Stimulated activated effector memory CD8-positive, alpha-beta T cell treated with anti-CD3 and anti-CD28 coated beads, Interleukin-12 subunit alpha, Interleukin-12 subunit beta, amount 100 ng/mL, for 72 hours (primary cell): Measurements from ENCODE around the gene NXN.
"Not testable (repeated sequence)": the region's sequence is repeated elsewhere in the genome, so short reads cannot be mapped to it uniquely, and the experiment has no call there.

Experiments
- ATAC-seq: fragments of 150-1000 bp; cut with Tn5 transposase; 2 replicates; pipeline ENCODE4 v1.10.0; 2021
- DNase-seq, 2 donors: peaks; one replicate each; pipeline ENCODE4 v3.0.0; 2021 to 2022; ENCODE audit warnings: low spot score in 2 of 2
- H3K27ac Mint-ChIP-seq: one replicate; pipeline ENCODE4 v1.8.0; 2022; ENCODE audit warnings: mild to moderate bottlenecking, mixed read lengths
- H3K36me3 Mint-ChIP-seq: one replicate; pipeline ENCODE4 v1.8.0; 2022; ENCODE audit warnings: mild to moderate bottlenecking, mixed read lengths
- H3K4me1 Mint-ChIP-seq: one replicate; pipeline ENCODE4 v1.8.0; 2022; ENCODE audit warnings: mixed read lengths
- H3K4me3 Mint-ChIP-seq: one replicate; pipeline ENCODE4 v1.8.0; 2022; ENCODE audit warnings: mild to moderate bottlenecking, mixed read lengths
- H3K9me3 Mint-ChIP-seq: one replicate; pipeline ENCODE4 v1.8.0; 2022; ENCODE audit warnings: mixed read lengths

The NXN gene

GRCh38 chr17:784143-784542, 195.4 kb downstream of the NXN start:
- Mint-ChIP-seq H3K4me3 (peak overlapping the region; percentile 98), H3K9me3 (no peaks in the 10 kb centered on the region)

GRCh38 chr17:781805-782731, 197.5 kb downstream of the NXN start, which contains the start of the genes GLOD4 and MRM3:
TSS of gene GLOD4 (minus strand) at chr17:782280. CDS start at chr17:782255, 25 bp downstream.
TSS of gene MRM3 (plus strand) at chr17:782353. CDS start at chr17:782379, 26 bp downstream.
- Mint-ChIP-seq H3K36me3 (peaks cover 95% of the 10 kb centered on the region), H3K4me3 (peak within 1 kb of the TSS; percentile 98), H3K27ac (peak within 1 kb of the TSS; percentile 96), H3K9me3 (no peaks in the 10 kb centered on the region), H3K4me1 (peaks cover 32% of the 10 kb centered on the region)
- ATAC-seq: peak; percentile 98
- DNase-seq: peak; percentile 98 to 100

More at GRCh38 chr17:784143-784542, 195.4 kb downstream of the NXN start:
- ATAC-seq (peak; percentile 6), DNase-seq (no peak)
- H3K36me3 Mint-ChIP-seq: peaks cover 95% of the 10 kb centered on the region
- H3K4me1 Mint-ChIP-seq: peaks cover 32% of the 10 kb centered on the region
- peak overlapping the region; percentile 64 for H3K27ac Mint-ChIP-seq

DNA sequence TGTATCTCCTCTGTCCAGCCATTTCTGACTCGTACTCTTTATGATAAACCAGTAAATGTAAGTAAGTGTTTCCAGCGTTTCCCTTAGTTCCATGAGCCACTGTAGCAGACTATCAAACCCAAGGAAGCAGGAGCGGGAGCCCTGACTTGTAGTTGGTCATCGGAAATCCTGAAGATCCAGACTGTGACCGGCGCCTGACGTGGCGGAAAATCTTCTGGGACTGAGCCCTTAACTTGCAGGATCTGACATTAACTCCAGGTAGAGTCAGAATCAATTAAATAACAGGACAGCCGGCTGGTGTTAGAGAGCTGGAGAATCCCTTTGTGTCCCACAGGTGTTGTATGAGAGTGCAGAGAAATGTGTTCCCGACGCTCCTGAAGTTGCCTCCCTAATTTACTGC, 201.5 kb downstream of the NXN start:
- H3K9me3 Mint-ChIP-seq: no peaks in the 10 kb centered on the region
- H3K4me3 Mint-ChIP-seq: no peak overlapping the region
- peaks cover 99% of the 10 kb centered on the region for H3K36me3 Mint-ChIP-seq
- no peak for ATAC-seq
- no peak for DNase-seq
- H3K27ac Mint-ChIP-seq: no peak overlapping the region
- H3K4me1 Mint-ChIP-seq: peaks cover 24% of the 10 kb centered on the region

- Mint-ChIP-seq H3K27ac (peak overlapping the region; percentile 92), H3K4me1 (peaks cover 12% of the 10 kb centered on the region), H3K9me3 (no peaks in the 10 kb centered on the region), H3K4me3 (peak overlapping the region; percentile 58), H3K36me3 (peaks cover 99% of the 10 kb centered on the region)
- no peak for ATAC-seq
- no peak for DNase-seq
These were observed 205.3 kb downstream of the NXN start for GRCh38 chr17:774313-774584.

GRCh38 chr17:773467-774312, 205.9 kb downstream of the NXN start:
- Mint-ChIP-seq H3K9me3 (no peaks in the 10 kb centered on the region), H3K4me3 (peak overlapping the region; percentile 58), H3K27ac (peak overlapping the region; percentile 92), H3K4me1 (peaks cover 12% of the 10 kb centered on the region), H3K36me3 (peaks cover 99% of the 10 kb centered on the region)
- ATAC-seq (no peak), DNase-seq (no peak)

- Mint-ChIP-seq H3K36me3 (peaks cover 99% of the 10 kb centered on the region), H3K9me3 (no peaks in the 10 kb centered on the region), H3K4me1 (peaks cover 12% of the 10 kb centered on the region), H3K27ac (peak overlapping the region; percentile 92), H3K4me3 (no peak overlapping the region)
- ATAC-seq (no peak), DNase-seq (no peak)
These were observed 206.6 kb downstream of the NXN start for GRCh38 chr17:773016-773415.

DNA sequence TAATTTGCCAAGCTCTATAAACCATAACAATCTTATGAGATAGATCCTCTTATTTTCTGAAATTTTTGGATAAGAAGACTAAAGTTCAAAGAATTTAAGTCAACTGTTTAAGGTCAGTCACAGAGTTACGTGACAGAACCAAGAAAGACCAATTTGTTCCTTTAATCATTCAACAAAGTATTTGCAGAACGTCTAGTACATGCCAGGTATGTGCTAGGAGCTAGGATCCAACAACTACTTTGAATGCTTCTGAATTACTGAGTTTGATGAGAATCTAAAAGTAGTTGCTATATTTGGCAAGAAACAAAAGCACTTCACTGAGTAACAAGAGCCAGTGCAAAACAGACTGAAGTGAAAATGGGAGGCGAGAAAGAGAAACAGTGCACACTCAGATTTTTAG, 212.5 kb downstream of the NXN start:
- ATAC-seq (no peak), DNase-seq (no peak)
- H3K9me3 Mint-ChIP-seq: no peaks in the 10 kb centered on the region
- H3K27ac Mint-ChIP-seq: peak overlapping the region; percentile 30
- H3K4me1 Mint-ChIP-seq: no peaks in the 10 kb centered on the region
- no peak overlapping the region for H3K4me3 Mint-ChIP-seq
- H3K36me3 Mint-ChIP-seq: peaks cover 100% of the 10 kb centered on the region

- Mint-ChIP-seq H3K36me3 (peaks cover 92% of the 10 kb centered on the region), H3K4me3 (no peak overlapping the region)
These were observed 219.2 kb downstream of the NXN start for GRCh38 chr17:760371-760770.

GRCh38 chr17:759964-760363, 219.6 kb downstream of the NXN start:
- H3K36me3 Mint-ChIP-seq: peaks cover 88% of the 10 kb centered on the region
- H3K27ac Mint-ChIP-seq: no peak overlapping the region
- ATAC-seq (no peak), DNase-seq (no peak)
- no peaks in the 10 kb centered on the region for H3K4me1 Mint-ChIP-seq
- H3K4me3 Mint-ChIP-seq: no peak overlapping the region
- no peaks in the 10 kb centered on the region for H3K9me3 Mint-ChIP-seq

More at GRCh38 chr17:760371-760770, 219.2 kb downstream of the NXN start:
- Mint-ChIP-seq H3K27ac (no peak overlapping the region), H3K4me1 (no peaks in the 10 kb centered on the region), H3K9me3 (no peaks in the 10 kb centered on the region)
- DNase-seq: no peak
- ATAC-seq: no peak

DNA sequence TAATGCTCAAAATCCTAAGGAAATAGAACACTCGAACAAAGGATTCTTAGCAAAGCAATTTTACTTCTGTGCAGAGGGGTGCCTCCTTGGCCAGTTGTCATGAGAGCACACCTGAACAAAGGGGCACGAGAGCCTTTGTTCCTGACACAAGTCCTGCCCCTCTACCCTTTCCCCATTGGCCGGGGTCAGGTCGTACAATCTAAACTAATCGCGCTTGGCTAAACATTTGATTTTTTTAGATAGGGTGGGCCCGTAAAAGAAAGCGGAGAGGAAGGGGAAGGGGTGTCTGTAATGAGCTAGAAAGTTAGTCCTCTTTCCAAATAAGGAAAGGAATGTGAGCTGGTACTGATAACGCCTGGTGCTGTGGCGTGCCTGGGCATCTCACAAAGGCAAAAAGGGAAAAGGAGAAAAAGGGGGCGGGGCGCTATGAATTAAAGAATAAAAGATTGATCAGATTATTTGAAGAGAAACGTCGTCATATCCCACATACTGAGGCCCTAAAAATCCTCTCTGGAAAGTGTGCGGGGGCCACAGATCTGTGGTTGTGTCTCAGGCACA, 223.5 kb downstream of the NXN start:
- not testable (repeated sequence) for ATAC-seq, DNase-seq, H3K9me3 Mint-ChIP-seq, H3K4me3 Mint-ChIP-seq, H3K27ac Mint-ChIP-seq
- Mint-ChIP-seq H3K36me3 (peaks cover 68% of the 10 kb centered on the region), H3K4me1 (peaks cover 14% of the 10 kb centered on the region)

GRCh38 chr17:755319-755961, 224.1 kb downstream of the NXN start:
- not testable (repeated sequence) for ATAC-seq, H3K4me3 Mint-ChIP-seq, H3K9me3 Mint-ChIP-seq, DNase-seq, H3K27ac Mint-ChIP-seq
- peaks cover 65% of the 10 kb centered on the region for H3K36me3 Mint-ChIP-seq
- peaks cover 21% of the 10 kb centered on the region for H3K4me1 Mint-ChIP-seq

- peaks cover 47% of the 10 kb centered on the region for H3K36me3 Mint-ChIP-seq
- no peak overlapping the region for H3K27ac Mint-ChIP-seq
- no peak for ATAC-seq
- peaks cover 37% of the 10 kb centered on the region for H3K4me1 Mint-ChIP-seq
- no peak for DNase-seq
- peak overlapping the region; percentile 96 for H3K4me3 Mint-ChIP-seq
- H3K9me3 Mint-ChIP-seq: no peaks in the 10 kb centered on the region
These were observed 226.2 kb downstream of the NXN start for GRCh38 chr17:753418-753817.

DNA sequence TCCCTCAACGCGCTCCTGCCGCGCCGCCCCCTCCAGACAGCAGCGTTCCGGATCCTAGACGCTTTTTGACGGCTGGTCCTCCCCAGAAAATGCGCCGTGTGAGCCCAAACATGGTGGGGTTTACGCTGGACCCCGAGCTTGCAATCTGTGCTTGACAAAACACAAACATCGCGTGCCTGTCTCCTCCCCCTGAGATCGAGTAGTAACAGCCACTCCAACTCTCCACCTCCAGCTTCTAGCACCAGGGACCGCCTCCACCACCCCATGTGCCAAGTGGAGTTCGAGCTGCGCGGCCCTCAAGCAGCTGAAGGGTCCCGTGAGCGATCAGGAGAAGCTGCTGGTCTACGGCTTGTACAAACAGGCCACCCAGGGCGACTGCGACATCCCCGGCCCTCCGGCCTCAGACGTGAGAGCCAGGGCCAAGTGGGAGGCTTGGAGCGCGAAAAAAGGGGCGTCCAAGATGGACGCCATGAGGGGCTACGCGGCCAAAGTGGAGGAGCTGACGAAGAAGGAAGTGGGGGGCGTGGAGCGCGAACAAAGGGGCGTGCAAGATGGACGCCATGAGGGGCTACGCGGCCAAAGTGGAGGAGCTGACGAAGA, 226.9 kb downstream of the NXN start:
- DNase-seq (no peak), ATAC-seq (peak; percentile 23)
- H3K4me1 Mint-ChIP-seq: peaks cover 44% of the 10 kb centered on the region
- peaks cover 47% of the 10 kb centered on the region for H3K36me3 Mint-ChIP-seq
- H3K27ac Mint-ChIP-seq: peak overlapping the region; percentile 96
- H3K9me3 Mint-ChIP-seq: no peaks in the 10 kb centered on the region
- H3K4me3 Mint-ChIP-seq: peak overlapping the region; percentile 96

- H3K4me3 Mint-ChIP-seq: peak within 1 kb of the TSS; percentile 96
- peak; percentile 94 for ATAC-seq
- peak within 1 kb of the TSS; percentile 96 for H3K27ac Mint-ChIP-seq
- peaks cover 47% of the 10 kb centered on the region for H3K36me3 Mint-ChIP-seq
- peaks cover 44% of the 10 kb centered on the region for H3K4me1 Mint-ChIP-seq
- DNase-seq: peak; percentile 100
- H3K9me3 Mint-ChIP-seq: no peaks in the 10 kb centered on the region
These were observed 227.5 kb downstream of the NXN start, which contains the start of gene GEMIN4 for GRCh38 chr17:752002-752619. TSS of gene GEMIN4 (minus strand) at chr17:752264. CDS start at chr17:752142, 122 bp downstream.
